ENCODE results near the gene MYRIP. TPM values are rescaled to one million over a fixed set of nuclear protein-coding genes. Genes with fewer than 3 reads are reported as not detected.

The MYRIP gene
- total and polyA plus RNA-seq, 7 experiments from 2014 or later: not detected

DNA sequence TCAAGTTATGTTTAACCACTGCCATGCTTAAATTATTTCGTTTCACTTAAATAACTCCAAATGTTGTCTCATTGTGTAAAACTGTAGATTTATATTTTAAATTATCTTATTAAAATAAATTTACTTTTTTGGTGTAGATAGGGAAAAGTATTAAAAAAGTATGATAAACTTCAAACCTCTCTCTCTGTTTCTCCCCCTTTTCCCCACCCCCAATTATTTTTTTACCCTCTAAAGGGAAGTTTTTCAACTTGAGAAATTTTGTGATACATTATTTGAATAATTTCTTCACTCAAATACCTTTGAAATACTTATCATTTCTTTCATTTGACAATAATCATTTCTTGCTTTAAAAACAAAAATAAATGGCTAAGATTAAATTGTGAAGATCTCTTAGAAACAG, 433.2 kb downstream of the MYRIP start:
- CTCF ChIA-PET: interaction anchor here (0.6 kb wide), 1 partner anchor 48 kb away, joined by 4 read pairs; no protein-coding TSS in a partner anchor
- POLR2A ChIA-PET: no interaction called here
- peaks cover 0 to 9% (median 0%) of the 10 kb centered on the region in 11 donors for H3K9me3 Mint-ChIP-seq
- ATAC-seq: no peak
- Histone ChIP-seq H3K27me3 (ENCODE audit: control insufficient read depth in 2 of 2, insufficient read depth in 2 of 2, low read length in 2 of 2) (no peaks in the 10 kb centered on the region), H3K9me3 (ENCODE audit: control insufficient read depth in 2 of 3, low read length in 3 of 3) (no peaks in the 10 kb centered on the region), H3K36me3 (ENCODE audit: control insufficient read depth in 2 of 3, insufficient read depth in 3 of 3, low read length in 3 of 3) (no peaks in the 10 kb centered on the region), H3K27ac (ENCODE audit: low read depth, low read length) (no peak overlapping the region), H3K4me1 (ENCODE audit: control insufficient read depth in 2 of 2, insufficient read depth in 2 of 2, low read length in 2 of 2) (no peaks in the 10 kb centered on the region), H3K4me3 (ENCODE audit: low read length) (no peak overlapping the region)
- no peak overlapping the region for H3K4me3 Mint-ChIP-seq
- peaks cover 0 to 4% (median 0%) of the 10 kb centered on the region in 7 donors for H3K4me1 Mint-ChIP-seq
- no peak overlapping the region for H3K27ac Mint-ChIP-seq
- intact Hi-C loops (cut with micrococcal nuclease): no loop called here
- DNase-seq: no peak
- no peaks in the 10 kb centered on the region for H3K27me3 Mint-ChIP-seq
- peaks cover 0 to 15% (median 5%) of the 10 kb centered on the region in 5 donors for H3K36me3 Mint-ChIP-seq

DNA sequence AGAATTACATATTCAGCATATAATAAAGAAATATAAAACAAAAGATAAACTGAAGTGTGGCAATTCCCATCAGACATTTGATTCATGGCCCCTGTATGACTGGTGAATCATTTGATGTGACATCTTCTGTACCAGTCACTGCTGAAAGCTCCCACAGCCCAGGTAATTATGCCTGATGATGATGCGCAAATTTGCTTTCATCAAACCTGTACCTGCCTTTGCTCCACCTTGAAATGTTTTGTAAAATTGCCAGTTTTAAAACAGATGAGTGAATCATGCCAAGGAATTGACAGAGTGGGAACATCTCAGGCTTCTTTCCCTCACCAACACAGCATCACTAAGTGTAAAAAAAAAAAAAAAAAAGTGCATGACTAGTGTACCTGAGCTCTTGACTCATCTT, 433.6 kb downstream of the MYRIP start:
- Mint-ChIP-seq H3K27me3 (no peaks in the 10 kb centered on the region), H3K4me3 (no peak overlapping the region), H3K36me3 (peaks cover 0 to 18% (median 5%) of the 10 kb centered on the region in 5 donors), H3K9me3 (peaks cover 0 to 9% (median 0%) of the 10 kb centered on the region in 11 donors), H3K27ac (no peak overlapping the region), H3K4me1 (peaks cover 0 to 4% (median 0%) of the 10 kb centered on the region in 7 donors)
- POLR2A ChIA-PET: no interaction called here
- DNase-seq (no peak), ATAC-seq (no peak)
- CTCF ChIA-PET: no interaction called here
- Histone ChIP-seq H3K4me3 (ENCODE audit: low read length) (no peak overlapping the region), H3K9me3 (ENCODE audit: control insufficient read depth in 2 of 3, low read length in 3 of 3) (no peaks in the 10 kb centered on the region), H3K36me3 (ENCODE audit: control insufficient read depth in 2 of 3, insufficient read depth in 3 of 3, low read length in 3 of 3) (no peaks in the 10 kb centered on the region), H3K27me3 (ENCODE audit: control insufficient read depth in 2 of 2, insufficient read depth in 2 of 2, low read length in 2 of 2) (no peaks in the 10 kb centered on the region), H3K27ac (ENCODE audit: low read depth, low read length) (no peak overlapping the region), H3K4me1 (ENCODE audit: control insufficient read depth in 2 of 2, insufficient read depth in 2 of 2, low read length in 2 of 2) (no peaks in the 10 kb centered on the region)
- intact Hi-C loops (cut with micrococcal nuclease): no loop called here

DNA sequence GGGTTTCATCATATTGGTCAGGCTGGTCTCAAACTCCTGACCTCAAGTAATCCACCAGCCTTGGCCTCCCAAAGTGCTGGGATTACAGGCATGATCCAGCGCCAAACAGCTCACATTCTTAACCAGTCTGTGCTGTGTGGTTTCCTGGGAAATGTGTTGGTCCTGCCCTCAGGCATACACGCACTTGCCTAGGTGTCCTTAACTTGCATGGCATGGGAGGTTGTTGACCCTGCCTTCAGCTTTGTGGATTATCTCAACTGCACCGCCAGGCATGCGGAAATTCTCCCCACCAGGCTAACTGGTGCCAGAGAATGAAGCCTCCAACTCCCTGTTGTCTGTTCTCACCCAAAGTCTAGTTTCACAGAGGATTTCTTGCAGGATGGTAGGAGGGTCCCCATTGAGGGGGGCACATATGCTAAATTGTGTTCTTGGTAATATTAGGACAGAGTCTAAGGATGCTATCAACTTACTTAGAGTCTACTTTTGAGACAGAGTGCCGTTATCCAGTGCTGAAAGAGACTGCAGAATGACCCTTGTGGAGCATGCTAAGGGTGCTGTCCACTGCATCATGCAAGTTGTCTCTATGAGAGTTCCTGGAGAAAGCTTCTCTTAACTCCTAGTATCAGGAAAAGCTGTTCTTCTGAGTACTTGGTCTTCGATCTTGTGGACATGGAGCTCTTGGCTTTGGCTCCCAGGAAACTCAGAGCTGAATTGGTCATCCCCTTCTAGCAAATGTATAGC, 438.5 kb downstream of the MYRIP start:
- H3K27me3 Mint-ChIP-seq: no peaks in the 10 kb centered on the region
- ATAC-seq (no peak), DNase-seq (no peak)
- no peak overlapping the region for H3K4me3 Mint-ChIP-seq
- Histone ChIP-seq H3K27ac (ENCODE audit: low read depth, low read length) (no peak overlapping the region), H3K9me3 (ENCODE audit: control insufficient read depth in 2 of 3, low read length in 3 of 3) (no peaks in the 10 kb centered on the region), H3K4me3 (ENCODE audit: low read length) (no peak overlapping the region), H3K27me3 (ENCODE audit: control insufficient read depth in 2 of 2, insufficient read depth in 2 of 2, low read length in 2 of 2) (no peaks in the 10 kb centered on the region), H3K4me1 (ENCODE audit: control insufficient read depth in 2 of 2, insufficient read depth in 2 of 2, low read length in 2 of 2) (no peaks in the 10 kb centered on the region), H3K36me3 (ENCODE audit: control insufficient read depth in 2 of 3, insufficient read depth in 3 of 3, low read length in 3 of 3) (no peaks in the 10 kb centered on the region)
- H3K9me3 Mint-ChIP-seq: no peaks in the 10 kb centered on the region
- CTCF ChIA-PET: interaction anchor here (0.6 kb wide), 1 partner anchor 9 kb away, joined by 3 read pairs; no protein-coding TSS in a partner anchor
- peaks cover 0 to 4% (median 0%) of the 10 kb centered on the region in 7 donors for H3K4me1 Mint-ChIP-seq
- H3K27ac Mint-ChIP-seq: no peak overlapping the region
- POLR2A ChIA-PET: no interaction called here
- intact Hi-C loops (cut with micrococcal nuclease): no loop called here
- H3K36me3 Mint-ChIP-seq: peaks cover 0 to 28% (median 5%) of the 10 kb centered on the region in 5 donors

DNA sequence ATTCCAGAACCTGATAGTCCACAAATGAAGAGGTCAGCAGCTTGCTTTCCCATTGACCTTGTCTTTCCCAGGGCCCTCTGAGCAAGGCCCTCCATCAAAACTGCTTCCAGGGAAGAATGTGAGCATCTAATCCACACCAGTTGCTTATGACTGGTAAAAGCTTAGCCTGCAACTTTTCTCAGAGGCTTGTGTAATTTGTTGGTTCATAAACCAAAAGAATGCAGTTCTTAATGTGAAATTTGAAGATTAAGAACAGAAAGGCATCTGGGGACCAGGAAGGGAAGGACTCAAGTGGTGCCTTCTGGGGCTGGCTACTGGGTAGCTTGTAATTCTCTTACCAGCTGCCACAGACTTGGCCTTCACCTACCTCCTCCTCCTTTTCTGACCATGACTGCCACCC, 439.2 kb downstream of the MYRIP start:
- no peak overlapping the region for H3K4me3 ChIP-seq (ENCODE audit: low read length)
- Mint-ChIP-seq H3K9me3 (no peaks in the 10 kb centered on the region), H3K36me3 (peaks cover 0 to 28% (median 5%) of the 10 kb centered on the region in 5 donors), H3K4me3 (no peak overlapping the region), H3K27me3 (no peaks in the 10 kb centered on the region), H3K4me1 (no peaks in the 10 kb centered on the region), H3K27ac (no peak overlapping the region)
- ATAC-seq: no peak
- H3K9me3 ChIP-seq (ENCODE audit: control insufficient read depth in 2 of 3, low read length in 3 of 3): no peaks in the 10 kb centered on the region
- H3K4me1 ChIP-seq (ENCODE audit: control insufficient read depth in 2 of 2, insufficient read depth in 2 of 2, low read length in 2 of 2): no peaks in the 10 kb centered on the region
- no peak for DNase-seq
- H3K27ac ChIP-seq (ENCODE audit: low read depth, low read length): no peak overlapping the region
- ChIA-PET POLR2A (no interaction called here), CTCF (no interaction called here)
- H3K36me3 ChIP-seq (ENCODE audit: control insufficient read depth in 2 of 3, insufficient read depth in 3 of 3, low read length in 3 of 3): no peaks in the 10 kb centered on the region
- intact Hi-C loops (cut with micrococcal nuclease): no loop called here
- no peaks in the 10 kb centered on the region for H3K27me3 ChIP-seq (ENCODE audit: control insufficient read depth in 2 of 2, insufficient read depth in 2 of 2, low read length in 2 of 2)

DNA sequence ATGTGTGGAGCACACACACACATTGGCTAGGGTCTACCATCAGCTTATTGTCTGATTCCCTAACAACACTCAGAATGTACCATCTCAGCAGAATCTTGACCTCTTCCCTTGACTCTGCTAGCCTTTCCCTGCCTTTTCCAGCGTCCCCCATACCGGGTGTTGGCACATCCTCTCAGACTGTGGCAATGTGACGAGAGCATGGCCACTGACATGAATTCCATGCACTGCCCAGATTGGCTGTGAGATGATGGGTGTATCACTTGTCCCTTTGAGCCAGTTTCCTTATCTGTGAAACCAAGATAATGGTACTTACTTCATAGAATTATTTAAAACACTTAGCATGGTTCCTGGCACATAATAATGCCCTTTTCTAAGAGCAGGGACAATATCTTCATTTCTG, 439.8 kb downstream of the MYRIP start:
- Histone ChIP-seq H3K4me1 (ENCODE audit: control insufficient read depth in 2 of 2, insufficient read depth in 2 of 2, low read length in 2 of 2) (no peaks in the 10 kb centered on the region), H3K36me3 (ENCODE audit: control insufficient read depth in 2 of 3, insufficient read depth in 3 of 3, low read length in 3 of 3) (no peaks in the 10 kb centered on the region), H3K27ac (ENCODE audit: low read depth, low read length) (no peak overlapping the region), H3K9me3 (ENCODE audit: control insufficient read depth in 2 of 3, low read length in 3 of 3) (no peaks in the 10 kb centered on the region), H3K27me3 (ENCODE audit: control insufficient read depth in 2 of 2, insufficient read depth in 2 of 2, low read length in 2 of 2) (no peaks in the 10 kb centered on the region), H3K4me3 (ENCODE audit: low read length) (no peak overlapping the region)
- Mint-ChIP-seq H3K27ac (no peak overlapping the region), H3K4me3 (no peak overlapping the region), H3K4me1 (no peaks in the 10 kb centered on the region), H3K9me3 (no peaks in the 10 kb centered on the region), H3K36me3 (peaks cover 0 to 28% (median 5%) of the 10 kb centered on the region in 5 donors), H3K27me3 (no peaks in the 10 kb centered on the region)
- DNase-seq: no peak
- intact Hi-C loops (cut with micrococcal nuclease): no loop called here
- ChIA-PET POLR2A (no interaction called here), CTCF (no interaction called here)
- no peak for ATAC-seq

GRCh38 chr3:40254491-40254890, 445.1 kb downstream of the MYRIP start:
- no peaks in the 10 kb centered on the region for H3K4me1 Mint-ChIP-seq
- ATAC-seq (no peak), DNase-seq (no peak)
- no peak overlapping the region for H3K27ac Mint-ChIP-seq
- Histone ChIP-seq H3K27ac (ENCODE audit: low read depth, low read length) (no peak overlapping the region), H3K4me3 (ENCODE audit: low read length) (no peak overlapping the region), H3K9me3 (ENCODE audit: control insufficient read depth in 2 of 3, low read length in 3 of 3) (no peaks in the 10 kb centered on the region), H3K4me1 (ENCODE audit: control insufficient read depth in 2 of 2, insufficient read depth in 2 of 2, low read length in 2 of 2) (no peaks in the 10 kb centered on the region), H3K27me3 (ENCODE audit: control insufficient read depth in 2 of 2, insufficient read depth in 2 of 2, low read length in 2 of 2) (no peaks in the 10 kb centered on the region), H3K36me3 (ENCODE audit: control insufficient read depth in 2 of 3, insufficient read depth in 3 of 3, low read length in 3 of 3) (no peaks in the 10 kb centered on the region)
- peaks cover 0 to 29% (median 0%) of the 10 kb centered on the region in 5 donors for H3K36me3 Mint-ChIP-seq
- H3K9me3 Mint-ChIP-seq: no peaks in the 10 kb centered on the region
- ChIA-PET CTCF (no interaction called here), POLR2A (no interaction called here)
- intact Hi-C loops (cut with micrococcal nuclease): no loop called here
- H3K27me3 Mint-ChIP-seq: no peaks in the 10 kb centered on the region
- H3K4me3 Mint-ChIP-seq: no peak overlapping the region

DNA sequence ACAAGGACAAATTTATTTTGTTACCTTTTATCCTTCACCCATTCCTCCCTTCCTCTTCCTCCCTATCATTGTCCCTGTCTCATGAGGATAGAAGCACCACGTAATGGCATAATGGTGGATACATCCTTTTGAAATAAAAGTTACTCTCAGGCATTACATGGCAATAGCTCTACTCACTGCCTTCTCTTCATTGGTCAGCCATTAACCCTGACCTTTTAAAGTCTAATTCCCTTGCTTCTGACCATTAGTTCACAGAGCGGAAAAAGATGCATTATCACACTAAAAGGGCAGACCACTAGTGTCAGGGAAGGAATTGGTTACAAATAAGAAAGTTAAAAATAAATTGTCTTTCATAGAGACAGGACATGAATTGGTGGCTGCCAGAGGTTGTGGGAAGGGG, 445.5 kb downstream of the MYRIP start:
- DNase-seq (no peak), ATAC-seq (no peak)
- Histone ChIP-seq H3K27ac (ENCODE audit: low read depth, low read length) (no peak overlapping the region), H3K4me3 (ENCODE audit: low read length) (no peak overlapping the region), H3K36me3 (ENCODE audit: control insufficient read depth in 2 of 3, insufficient read depth in 3 of 3, low read length in 3 of 3) (no peaks in the 10 kb centered on the region), H3K27me3 (ENCODE audit: control insufficient read depth in 2 of 2, insufficient read depth in 2 of 2, low read length in 2 of 2) (no peaks in the 10 kb centered on the region), H3K9me3 (ENCODE audit: control insufficient read depth in 2 of 3, low read length in 3 of 3) (no peaks in the 10 kb centered on the region), H3K4me1 (ENCODE audit: control insufficient read depth in 2 of 2, insufficient read depth in 2 of 2, low read length in 2 of 2) (no peaks in the 10 kb centered on the region)
- H3K9me3 Mint-ChIP-seq: no peaks in the 10 kb centered on the region
- ChIA-PET POLR2A (no interaction called here), CTCF (no interaction called here)
- intact Hi-C loops (cut with micrococcal nuclease): no loop called here
- H3K4me3 Mint-ChIP-seq: no peak overlapping the region
- no peaks in the 10 kb centered on the region for H3K27me3 Mint-ChIP-seq
- H3K4me1 Mint-ChIP-seq: no peaks in the 10 kb centered on the region
- peaks cover 0 to 25% (median 0%) of the 10 kb centered on the region in 5 donors for H3K36me3 Mint-ChIP-seq
- no peak overlapping the region for H3K27ac Mint-ChIP-seq
